GM12864 (cell line): ENCODE measurements around the gene PDE11A.

Source experiments
- DNase-seq: peaks from one replicate; pipeline ENCODE4 v3.0.0-alpha.2; 2011; ENCODE audit warnings: low read depth
- H3K4me3 ChIP-seq: 2 replicates; pipeline ENCODE4 v1.5.1; 2011; ENCODE audit warnings: mild to moderate bottlenecking, low read depth, low read length, control low read depth
- CTCF ChIP-seq: IDR thresholded peaks from 2 replicates; pipeline ENCODE4 v1.5.1; 2011; ENCODE audit warnings: low read depth, mild to moderate bottlenecking, moderate library complexity, low read length, control low read depth, inconsistent platforms; ENCODE audit errors: missing control alignments

The PDE11A gene

GRCh38 chr2:177675825-177676224 is 396.8 kb downstream of the PDE11A start:
- DNase-seq = no peak
- H3K4me3 ChIP-seq = no peak overlapping the region
- TF ChIP-seq CTCF = no peak

- no peak for TF ChIP-seq CTCF
- no peak for DNase-seq
- no peak overlapping the region for H3K4me3 ChIP-seq
Measured at GRCh38 chr2:177675350-177675821, 397.2 kb downstream of the PDE11A start.

GRCh38 chr2:177673602-177674595 is 398.7 kb downstream of the PDE11A start:
- no peak overlapping the region for H3K4me3 ChIP-seq
- peak; percentile 11 for TF ChIP-seq CTCF

GRCh38 chr2:177671662-177672061 is 400.9 kb downstream of the PDE11A start:
- H3K4me3 ChIP-seq = no peak overlapping the region
- no peak for DNase-seq
- TF ChIP-seq CTCF = no peak

More at GRCh38 chr2:177673602-177674595, 398.7 kb downstream of the PDE11A start:
- DNase-seq = no peak

GRCh38 chr2:177670791-177671535 is 401.6 kb downstream of the PDE11A start:
- TF ChIP-seq CTCF = no peak
- DNase-seq = no peak

GRCh38 chr2:177669625-177670330 is 402.8 kb downstream of the PDE11A start:
- TF ChIP-seq CTCF = no peak
- no peak for DNase-seq
- H3K4me3 ChIP-seq = no peak overlapping the region

More at GRCh38 chr2:177670791-177671535, 401.6 kb downstream of the PDE11A start:
- H3K4me3 ChIP-seq = no peak overlapping the region
